Measurements from ENCODE around the gene CFAP54. TPM values are rescaled to one million over a fixed set of nuclear protein-coding genes. Genes with fewer than 3 reads are reported as not detected.

CFAP54 gene
- polyA plus RNA-seq, 1 of the 3 experiments (the other 2 are of a cell fraction): 0.87 TPM

DNA sequence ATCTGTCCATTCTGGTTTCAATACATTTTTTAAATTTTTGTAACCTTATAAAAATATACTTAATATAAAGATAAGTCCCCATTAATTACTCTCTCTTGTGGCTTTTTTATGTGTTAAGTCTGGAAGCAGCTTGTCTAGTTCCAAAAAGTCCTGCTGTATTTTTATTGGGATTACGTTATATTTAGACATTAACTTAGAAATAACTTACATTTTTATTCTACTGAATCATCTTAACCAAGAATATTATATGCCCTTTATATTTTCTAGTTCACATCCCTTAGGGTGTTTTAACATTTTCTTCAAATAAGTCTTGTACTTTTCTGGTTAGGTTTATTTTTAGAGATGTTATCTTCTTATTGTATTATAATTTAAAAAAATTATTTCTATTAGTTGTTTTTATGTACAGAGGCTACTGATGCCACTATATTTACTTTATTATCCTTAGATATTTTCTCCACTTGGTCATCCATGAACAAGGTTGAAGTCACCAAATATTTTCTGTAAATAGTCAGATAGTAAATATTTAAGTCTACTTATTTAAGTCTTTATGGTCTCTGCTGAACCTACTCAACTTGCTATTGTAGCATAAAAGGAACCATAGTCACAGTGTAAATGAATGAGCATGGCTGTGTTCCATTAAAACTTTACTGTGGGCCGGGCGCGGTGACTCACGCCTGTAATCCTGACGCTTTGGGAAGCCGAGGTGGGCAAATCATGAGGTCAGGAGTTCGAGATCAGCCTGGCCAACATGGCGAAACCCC is 285.3 kb downstream of the CFAP54 start:
- no peak for DNase-seq
- ChIA-PET POLR2A (no interaction called here), CTCF (no interaction called here)
- TF ChIP-seq, protein P1, sequence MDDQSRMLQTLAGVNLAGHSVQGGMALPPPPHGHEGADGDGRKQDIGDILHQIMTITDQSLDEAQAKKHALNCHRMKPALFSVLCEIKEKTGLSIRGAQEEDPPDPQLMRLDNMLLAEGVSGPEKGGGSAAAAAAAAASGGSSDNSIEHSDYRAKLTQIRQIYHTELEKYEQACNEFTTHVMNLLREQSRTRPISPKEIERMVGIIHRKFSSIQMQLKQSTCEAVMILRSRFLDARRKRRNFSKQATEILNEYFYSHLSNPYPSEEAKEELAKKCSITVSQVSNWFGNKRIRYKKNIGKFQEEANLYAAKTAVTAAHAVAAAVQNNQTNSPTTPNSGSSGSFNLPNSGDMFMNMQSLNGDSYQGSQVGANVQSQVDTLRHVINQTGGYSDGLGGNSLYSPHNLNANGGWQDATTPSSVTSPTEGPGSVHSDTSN (IDR thresholded peaks at IDR 0.05): no peak
- no peak for TF ChIP-seq POLR2AphosphoS5 (IDR thresholded peaks at IDR 0.05; ENCODE audit: low read depth, low read length)
- no peak for TF ChIP-seq EZH2phosphoT487 (IDR thresholded peaks at IDR 0.05; ENCODE audit: borderline replicate concordance, low read depth)
- no peak for TF ChIP-seq SMC3 (IDR thresholded peaks at IDR 0.05; ENCODE audit: low read depth, low read length)
- no peak for TF ChIP-seq TEAD4 (IDR thresholded peaks at IDR 0.05; ENCODE audit: borderline replicate concordance, insufficient read depth)
- TF ChIP-seq REST (IDR thresholded peaks at IDR 0.05; ENCODE audit: low read depth, low read length): no peak
- TF ChIP-seq MXI1 (IDR thresholded peaks at IDR 0.05; ENCODE audit: low read depth, low read length): no peak
- TF ChIP-seq FOSL2 (IDR thresholded peaks at IDR 0.05; ENCODE audit: borderline replicate concordance, low read depth): no peak
- Histone ChIP-seq H2AFZ (ENCODE audit: low read depth) (no peak overlapping the region), H3K9ac (no peak overlapping the region), H4K20me1 (ENCODE audit: insufficient read depth) (no peaks in the 10 kb centered on the region), H3K9me3 (no peaks in the 10 kb centered on the region), H3K4me1 (ENCODE audit: control insufficient read depth in 1 of 2, insufficient read depth in 2 of 2, low read depth in 1 of 2, low read length in 1 of 2) (no peaks in the 10 kb centered on the region), H3K9me2 (no peaks in the 10 kb centered on the region), H3K4me3 (ENCODE audit: low read depth in 2 of 2, low read length in 1 of 2) (no peak overlapping the region), H3K36me3 (replicated peaks in 1 of 2; ENCODE audit: control insufficient read depth in 1 of 2, insufficient read depth in 2 of 2, low read length in 1 of 2) (no peaks in the 10 kb centered on the region), H3K27ac (ENCODE audit: low read depth in 2 of 2, low read length in 1 of 2) (peak overlapping the region in 1 of 2 experiments; percentile 30; a peak in 1 of 4 replicates), H3K79me2 (ENCODE audit: insufficient read depth) (no peaks in the 10 kb centered on the region), H3K27me3 (ENCODE audit: insufficient read depth) (no peaks in the 10 kb centered on the region), H3K4me2 (no peak overlapping the region), H3F3A (replicated peaks; ENCODE audit: insufficient read depth) (peaks cover 7% of the 10 kb centered on the region)
- 58% methylated on average over 9 of the region's 9 CpGs for WGBS (ENCODE audit: low lambda C conversion rate)

DNA sequence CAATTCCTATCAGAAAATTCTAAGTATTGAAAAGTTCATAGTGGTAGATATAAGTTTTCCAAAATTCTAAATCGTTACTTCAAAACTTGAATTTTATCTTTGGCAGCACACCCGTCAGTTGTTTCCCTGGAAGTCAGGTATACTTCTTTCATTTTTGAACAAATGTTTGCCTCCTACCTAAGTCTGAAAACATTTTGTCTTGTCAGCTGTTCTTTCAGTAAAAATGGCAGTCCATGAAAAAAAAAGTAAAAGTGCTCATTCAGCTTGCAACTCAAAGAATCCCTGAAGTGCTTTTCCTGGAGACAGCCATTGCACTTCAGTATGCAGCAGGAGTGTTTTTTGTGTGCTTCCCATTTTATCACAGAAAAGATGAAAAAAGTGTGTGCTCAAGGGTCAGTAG is 287.5 kb downstream of the CFAP54 start:
- Histone ChIP-seq H3F3A (replicated peaks; ENCODE audit: insufficient read depth) (peaks cover 7% of the 10 kb centered on the region), H3K79me2 (ENCODE audit: insufficient read depth) (no peaks in the 10 kb centered on the region), H4K20me1 (ENCODE audit: insufficient read depth) (no peaks in the 10 kb centered on the region), H2AFZ (ENCODE audit: low read depth) (no peak overlapping the region), H3K27ac (ENCODE audit: low read depth in 2 of 2, low read length in 1 of 2) (no peak overlapping the region), H3K4me1 (ENCODE audit: control insufficient read depth in 1 of 2, insufficient read depth in 2 of 2, low read depth in 1 of 2, low read length in 1 of 2) (no peaks in the 10 kb centered on the region), H3K36me3 (replicated peaks in 1 of 2; ENCODE audit: control insufficient read depth in 1 of 2, insufficient read depth in 2 of 2, low read length in 1 of 2) (no peaks in the 10 kb centered on the region), H3K9me2 (no peaks in the 10 kb centered on the region), H3K4me3 (ENCODE audit: low read depth in 2 of 2, low read length in 1 of 2) (no peak overlapping the region), H3K9me3 (no peaks in the 10 kb centered on the region), H3K4me2 (no peak overlapping the region), H3K9ac (no peak overlapping the region), H3K27me3 (ENCODE audit: insufficient read depth) (no peaks in the 10 kb centered on the region)
- POLR2A ChIA-PET: no interaction called here
- WGBS (ENCODE audit: low lambda C conversion rate): 41% methylated on average over 2 of the region's 2 CpGs
- no peak for DNase-seq
- CTCF ChIA-PET: no interaction called here
- TF ChIP-seq NRF1 (IDR thresholded peaks at IDR 0.05; ENCODE audit: low read depth, low read length): no peak
- TF ChIP-seq FOSL2 (IDR thresholded peaks at IDR 0.05; ENCODE audit: borderline replicate concordance, low read depth): no peak
